Epidermal melanocyte (primary cell): ENCODE results near the gene VMO1.

Experiments
- DNase-seq: peaks from one replicate; pipeline ENCODE4 v3.0.0; 2011; ENCODE audit warnings: low spot score; ENCODE audit not compliant: insufficient read length

The VMO1 gene

GRCh38 chr17:4764595-4764994, 21.6 kb downstream of the VMO1 start:
- no peak for DNase-seq

DNA sequence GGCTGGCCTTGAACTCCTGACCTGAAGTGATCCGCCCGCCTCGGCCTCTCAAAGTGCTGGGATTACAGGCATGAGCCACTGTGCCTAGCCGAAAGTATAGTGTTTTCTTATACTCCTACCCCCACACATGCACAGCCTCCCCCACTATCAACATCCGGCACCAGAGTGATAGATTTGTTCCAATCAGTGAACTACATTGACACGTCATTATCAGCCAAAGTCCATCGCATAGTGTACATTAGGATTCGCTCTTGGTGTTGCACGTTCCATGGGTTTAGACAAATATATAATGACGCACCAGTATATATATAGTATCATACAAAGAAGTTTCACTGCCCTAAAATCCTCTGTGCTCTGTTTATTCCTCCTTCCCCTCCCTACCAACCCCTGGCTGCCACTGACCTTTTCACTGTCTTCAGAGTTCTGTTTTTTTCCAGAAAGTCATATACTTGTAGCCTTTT, 26.4 kb downstream of the VMO1 start:
- DNase-seq: no peak

- DNase-seq: no peak
These were observed 32.8 kb downstream of the VMO1 start for GRCh38 chr17:4753392-4753791.

- DNase-seq: no peak
These were observed 34.2 kb downstream of the VMO1 start for GRCh38 chr17:4751932-4752331.

DNA sequence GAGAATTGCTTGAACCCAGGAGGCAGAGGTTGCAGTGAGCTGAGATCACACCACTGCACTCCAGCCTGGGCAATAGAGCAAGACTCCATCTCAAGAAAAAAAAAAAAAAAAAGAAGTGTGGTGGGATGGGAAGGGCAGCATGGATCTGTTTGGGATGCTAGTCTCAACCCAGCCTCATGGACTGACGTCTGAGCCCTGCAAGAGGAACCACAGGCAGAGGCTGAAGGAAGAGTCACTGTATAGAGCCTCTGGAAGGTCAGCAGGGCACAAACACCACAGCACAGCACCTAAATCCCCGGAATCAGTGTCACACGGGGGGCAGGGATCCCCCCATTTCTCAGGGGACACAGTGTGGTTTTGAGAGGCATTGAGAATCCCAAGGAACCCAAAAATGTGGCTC, 35.6 kb downstream of the VMO1 start:
- no peak for DNase-seq

GRCh38 chr17:4748686-4749085, 37.5 kb downstream of the VMO1 start:
- DNase-seq: no peak

DNA sequence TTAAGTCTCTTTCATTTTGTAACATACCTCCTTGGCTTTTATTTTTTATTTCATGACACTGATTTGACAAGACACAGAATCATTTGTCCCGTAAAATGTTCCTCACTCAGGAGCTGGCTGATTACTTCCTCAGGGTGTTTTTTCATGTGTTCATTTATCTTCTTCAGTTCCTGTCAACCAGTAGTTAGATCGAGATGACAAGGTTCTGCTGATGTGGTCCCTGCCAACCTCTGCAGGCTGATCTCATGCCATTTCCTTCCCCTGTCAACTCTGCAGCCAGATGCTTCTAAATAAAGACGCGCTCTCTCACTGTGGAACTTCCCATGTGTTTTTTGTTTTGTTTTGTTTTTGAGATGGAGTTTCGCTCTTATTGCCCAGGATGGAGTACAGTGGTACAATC, 38.3 kb downstream of the VMO1 start:
- DNase-seq: no peak

DNA sequence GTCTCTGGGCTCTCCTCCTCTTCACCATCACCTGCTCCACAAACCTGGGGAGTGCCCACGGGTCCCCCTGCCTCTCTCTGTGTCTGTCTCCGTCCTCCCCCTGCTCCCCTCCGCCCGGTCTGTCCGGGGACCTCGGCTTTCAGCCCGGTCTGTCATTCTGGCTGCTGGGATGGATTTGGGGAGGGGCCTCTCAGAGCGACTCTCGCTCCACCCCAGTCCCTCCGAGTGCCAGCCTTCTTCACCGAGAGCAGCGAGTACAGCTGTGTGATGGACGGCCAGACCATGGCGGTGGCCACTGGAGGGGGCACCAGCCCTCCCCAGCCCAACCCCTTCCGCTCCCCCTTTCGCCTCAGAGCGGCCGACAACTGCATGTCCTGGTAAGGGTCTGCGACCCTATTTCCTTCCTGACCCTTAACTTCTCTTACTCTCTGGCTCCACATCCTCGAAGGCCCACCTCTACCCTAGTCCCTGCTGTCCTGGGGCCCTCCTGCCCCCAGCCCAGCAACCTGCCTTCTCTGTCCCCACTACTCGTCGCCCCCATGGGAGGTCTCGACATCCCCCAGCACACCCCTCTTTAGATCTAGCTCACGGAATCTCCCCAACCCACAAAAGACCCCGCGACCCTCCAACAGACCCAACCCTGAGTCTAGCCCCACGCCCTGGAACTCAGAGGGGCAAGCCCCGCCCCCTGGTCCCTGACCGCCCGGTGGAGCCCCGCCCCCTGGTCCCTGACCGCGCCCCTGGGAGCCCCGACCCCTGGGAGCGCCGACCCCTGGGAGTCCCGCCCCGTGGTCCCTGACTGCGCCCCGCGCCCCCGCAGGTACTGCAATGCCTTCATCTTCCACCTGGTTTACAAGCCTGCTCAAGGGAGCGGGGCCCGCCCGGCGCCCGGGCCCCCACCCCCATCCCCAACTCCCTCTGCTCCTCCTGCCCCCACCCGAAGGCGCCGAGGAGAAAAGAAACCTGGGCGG, 40.9 kb downstream of the VMO1 start:
- DNase-seq: no peak

GRCh38 chr17:4743898-4744297, 42.3 kb downstream of the VMO1 start:
- no peak for DNase-seq

- DNase-seq: no peak
These were observed 42.9 kb downstream of the VMO1 start for GRCh38 chr17:4743216-4743615.

- DNase-seq: peak; percentile 13
These were observed 43.5 kb downstream of the VMO1 start for GRCh38 chr17:4742629-4743028.

- DNase-seq: no peak
These were observed 44.0 kb downstream of the VMO1 start for GRCh38 chr17:4742133-4742532.

DNA sequence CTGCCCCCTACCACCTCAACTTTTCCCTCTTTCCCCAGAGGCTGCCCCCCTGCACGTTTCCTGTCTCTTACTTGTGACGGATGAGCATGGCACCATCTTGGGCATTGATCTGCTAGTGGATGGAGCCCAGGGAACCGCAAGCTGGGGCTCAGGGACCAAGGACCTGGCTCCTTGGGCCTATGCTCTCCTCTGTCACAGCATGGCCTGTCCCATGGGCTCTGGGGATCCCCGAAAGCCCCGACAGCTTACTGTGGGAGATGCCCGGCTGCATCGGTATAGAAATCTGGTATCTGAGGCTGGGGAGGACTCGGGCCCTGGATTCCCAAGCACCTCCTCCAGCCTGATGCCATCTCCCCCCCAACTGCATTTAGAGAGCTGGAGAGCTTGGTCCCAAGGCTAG, 44.6 kb downstream of the VMO1 start:
- peak; percentile 12 for DNase-seq

DNA sequence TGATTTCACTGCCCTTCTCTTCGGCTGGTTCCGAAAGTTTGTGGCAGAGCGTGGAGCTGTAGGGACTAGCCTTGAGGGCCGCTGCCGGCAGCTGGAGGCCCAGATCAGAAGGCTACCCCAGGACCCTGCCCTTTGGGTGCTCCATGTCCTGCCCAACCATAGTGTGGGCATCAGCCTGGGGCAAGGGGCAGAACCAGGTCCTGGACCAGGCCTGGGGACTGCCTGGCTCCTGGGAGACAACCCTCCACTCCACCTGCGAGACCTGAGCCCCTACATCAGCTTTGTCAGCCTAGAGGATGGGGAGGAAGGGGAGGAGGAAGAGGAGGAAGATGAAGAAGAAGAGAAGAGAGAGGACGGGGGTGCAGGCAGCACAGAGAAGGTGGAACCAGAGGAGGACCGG, 45.6 kb downstream of the VMO1 start:
- DNase-seq: no peak

DNA sequence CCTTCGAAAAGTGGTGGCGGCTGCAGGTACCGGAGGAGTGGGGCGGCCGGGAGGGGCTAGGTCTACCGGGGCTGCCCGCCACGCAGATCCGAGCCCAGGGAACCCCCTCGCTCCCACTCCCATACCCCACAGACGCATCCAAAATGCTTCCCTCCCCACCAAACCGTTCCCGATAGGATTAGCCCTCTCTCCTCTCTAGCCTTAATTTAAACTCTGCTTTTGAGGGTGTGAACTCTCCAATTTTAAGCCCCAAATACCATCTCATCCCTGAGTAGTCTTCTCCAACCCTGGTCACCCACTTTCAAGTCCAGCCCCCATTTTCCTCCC, 46.2 kb downstream of the VMO1 start:
- no peak for DNase-seq

- no peak for DNase-seq
These were observed 46.8 kb downstream of the VMO1 start, which contains the start of the genes CXCL16 and ZMYND15 for GRCh38 chr17:4739122-4740024. Gene CXCL16, minus strand, starts transcription at chr17:4739928. Its CDS starts 589 bp downstream, at chr17:4739339. Gene ZMYND15, plus strand, starts transcription at chr17:4739833. Its CDS starts 716 bp downstream, at chr17:4740549.

- DNase-seq: peak; percentile 14
These were observed 47.7 kb downstream of the VMO1 start for GRCh38 chr17:4738136-4739121.

GRCh38 chr17:4735876-4736651, 50.1 kb downstream of the VMO1 start:
- peak; percentile 5 for DNase-seq
